GM23248 (cell line): ENCODE data around the gene PTPRT. TPM values are rescaled to one million over a fixed set of nuclear protein-coding genes. Genes with fewer than 3 reads are reported as not detected.

Experiments
- DNase-seq: peaks from one replicate; pipeline ENCODE4 v3.0.0-alpha.2; 2015
- H2AFZ ChIP-seq: fragments of 200-600 bp; sonication (generic); 2 replicates; pipeline ENCODE4 v1.6.1; 2016; ENCODE audit warnings: antibody characterized with exemption
- H3F3A ChIP-seq: fragments of 200-600 bp; sonication (generic); 2 replicates; pipeline ENCODE4 v1.6.1; 2016; ENCODE audit warnings: mild to moderate bottlenecking, antibody characterized with exemption, mixed run types; ENCODE audit not compliant: insufficient read depth
- H3K27ac ChIP-seq: fragments of 200-600 bp; sonication (generic); 2 replicates; pipeline ENCODE4 v1.5.1; 2016; ENCODE audit warnings: mild to moderate bottlenecking
- H3K27me3 ChIP-seq: fragments of 200-600 bp; sonication (generic); replicated peaks from 2 replicates; pipeline ENCODE4 v1.6.1; 2016; ENCODE audit warnings: mild to moderate bottlenecking; ENCODE audit not compliant: insufficient read depth
- H3K36me3 ChIP-seq: fragments of 200-600 bp; sonication (generic); 2 replicates; pipeline ENCODE4 v1.6.1; 2016; ENCODE audit warnings: low read depth, mild to moderate bottlenecking
- H3K4me1 ChIP-seq: fragments of 200-600 bp; sonication (generic); 2 replicates; pipeline ENCODE4 v1.6.1; 2016; ENCODE audit warnings: mild to moderate bottlenecking; ENCODE audit not compliant: insufficient read depth
- H3K4me2 ChIP-seq: fragments of 200-600 bp; sonication (generic); one replicate; pipeline ENCODE4 v1.6.1; 2016; ENCODE audit warnings: mild to moderate bottlenecking; ENCODE audit not compliant: unreplicated experiment
- H3K4me3 ChIP-seq: fragments of 200-600 bp; sonication (generic); 2 replicates; pipeline ENCODE4 v1.5.1; 2016; ENCODE audit warnings: mild to moderate bottlenecking
- H3K79me2 ChIP-seq: fragments of 200-600 bp; sonication (generic); 2 replicates; pipeline ENCODE4 v1.6.1; 2016; ENCODE audit warnings: mild to moderate bottlenecking; ENCODE audit not compliant: insufficient read depth
- H3K9ac ChIP-seq: fragments of 200-600 bp; sonication (generic); 2 replicates; pipeline ENCODE4 v1.6.1; 2016; ENCODE audit warnings: mild to moderate bottlenecking
- H3K9me2 ChIP-seq: fragments of 200-600 bp; sonication (generic); 2 replicates; pipeline ENCODE4 v1.6.1; 2016; ENCODE audit warnings: mixed run types, mild to moderate bottlenecking, moderate library complexity; ENCODE audit not compliant: insufficient read depth
- H3K9me3 ChIP-seq: fragments of 200-600 bp; sonication (generic); one replicate; pipeline ENCODE4 v1.6.1; 2017; ENCODE audit warnings: low read depth
- H4K20me1 ChIP-seq: fragments of 200-600 bp; sonication (generic); 2 replicates; pipeline ENCODE4 v1.6.0; 2016; ENCODE audit not compliant: insufficient read depth
- EZH2 ChIP-seq: fragments of 200-600 bp; sonication (generic); IDR thresholded peaks from 2 replicates; pipeline ENCODE4 v1.6.1; 2018; ENCODE audit warnings: antibody characterized with exemption, mild to moderate bottlenecking; ENCODE audit not compliant: insufficient read depth, poor library complexity, severe bottlenecking
- EZH2phosphoT487 ChIP-seq: fragments of 200-600 bp; sonication (generic); IDR thresholded peaks from 2 replicates; pipeline ENCODE4 v1.6.1; 2018; ENCODE audit warnings: antibody characterized with exemption, moderate library complexity, mild to moderate bottlenecking, low read depth; ENCODE audit not compliant: insufficient read depth
- WGBS, 2 experiments: methylation state at CpG; one replicate each; pipeline ENCODE4 v1.1.6; 2015 to 2017; ENCODE audit warnings: low lambda C conversion rate in 2 of 2, low coverage in 1 of 2; ENCODE audit errors: missing lambda C conversion rate in 2 of 2; 5-methylcytosine and 5-hydroxymethylcytosine counted together
- in situ Hi-C: fragments of 300-500 bp; cut with MboI; formaldehyde crosslinking; loops from 2 replicates; pipeline ENCODE4 v1.15.0; 2020
- polyA plus RNA-seq: library from polyadenylated mRNA; unstranded; fragments of >200 nt; fragmentation: Nextera tagmentation; extraction: Ambion mirVana; gene quantifications from 2 replicates; pipeline ENCODE4 v1.2.1, GENCODE V29; 2016
- total RNA-seq: library from RNA; depleted of rRNA; stranded (reverse); fragments of >200 nt; shearing (Covaris generic); gene quantifications from 2 replicates; pipeline ENCODE4 v1.2.3, GENCODE V29; 2014

Gene PTPRT
- total and polyA plus RNA-seq, 2 experiments from 2014 or later = not detected

DNA sequence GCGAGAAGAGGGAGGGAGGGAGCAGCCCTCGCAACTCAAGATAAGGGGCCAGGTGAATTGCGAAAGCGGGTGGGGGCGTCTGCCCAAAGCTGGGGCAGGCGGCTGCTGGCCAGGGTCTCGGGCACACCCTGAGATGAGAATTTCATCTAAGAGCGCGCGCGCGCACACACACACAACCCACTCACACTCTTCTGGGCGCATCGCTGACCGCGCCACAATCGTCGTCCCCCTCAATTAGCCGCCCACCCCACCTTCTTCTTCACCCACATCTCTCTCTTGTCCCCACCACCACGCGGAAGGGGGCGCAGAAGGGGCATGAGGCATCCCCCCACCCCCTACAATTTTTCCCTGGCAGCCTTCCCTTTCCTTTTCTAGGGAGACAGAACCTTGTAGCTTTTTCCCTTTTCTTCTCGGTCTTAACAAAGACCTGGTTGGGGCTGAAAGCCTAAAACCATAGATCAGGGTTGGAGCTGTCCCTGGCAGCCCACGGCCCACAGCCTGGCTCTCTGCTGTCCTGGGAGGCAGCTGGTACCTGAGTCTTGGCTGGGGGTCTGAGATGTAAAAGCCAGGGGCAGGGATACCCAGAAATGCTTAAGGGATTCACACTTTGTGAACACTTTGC lies 737 bp upstream of the PTPRT start:
- in situ Hi-C loops = no loop called here
- H4K20me1 ChIP-seq = no peaks in the 10 kb centered on the region
- no peak for TF ChIP-seq EZH2
- TF ChIP-seq EZH2phosphoT487 = no peak
- H3K9me3 ChIP-seq = no peaks in the 10 kb centered on the region
- no peak overlapping the region for H3K4me3 ChIP-seq
- H3K9me2 ChIP-seq = no peaks in the 10 kb centered on the region
- DNase-seq = no peak
- WGBS, 2 experiments = 17 to 23% methylated on average over 3 to 24 of the region's 24 CpGs
- H3K79me2 ChIP-seq = no peaks in the 10 kb centered on the region
- no peaks in the 10 kb centered on the region for H3K4me1 ChIP-seq
- no peak overlapping the region for H3K27ac ChIP-seq
- H3F3A ChIP-seq = no peaks in the 10 kb centered on the region
- H3K4me2 ChIP-seq = no peak overlapping the region
- H3K9ac ChIP-seq = no peak overlapping the region
- H2AFZ ChIP-seq = no peak overlapping the region
- no peaks in the 10 kb centered on the region for H3K36me3 ChIP-seq
- peaks cover 46% of the 10 kb centered on the region for H3K27me3 ChIP-seq

DNA sequence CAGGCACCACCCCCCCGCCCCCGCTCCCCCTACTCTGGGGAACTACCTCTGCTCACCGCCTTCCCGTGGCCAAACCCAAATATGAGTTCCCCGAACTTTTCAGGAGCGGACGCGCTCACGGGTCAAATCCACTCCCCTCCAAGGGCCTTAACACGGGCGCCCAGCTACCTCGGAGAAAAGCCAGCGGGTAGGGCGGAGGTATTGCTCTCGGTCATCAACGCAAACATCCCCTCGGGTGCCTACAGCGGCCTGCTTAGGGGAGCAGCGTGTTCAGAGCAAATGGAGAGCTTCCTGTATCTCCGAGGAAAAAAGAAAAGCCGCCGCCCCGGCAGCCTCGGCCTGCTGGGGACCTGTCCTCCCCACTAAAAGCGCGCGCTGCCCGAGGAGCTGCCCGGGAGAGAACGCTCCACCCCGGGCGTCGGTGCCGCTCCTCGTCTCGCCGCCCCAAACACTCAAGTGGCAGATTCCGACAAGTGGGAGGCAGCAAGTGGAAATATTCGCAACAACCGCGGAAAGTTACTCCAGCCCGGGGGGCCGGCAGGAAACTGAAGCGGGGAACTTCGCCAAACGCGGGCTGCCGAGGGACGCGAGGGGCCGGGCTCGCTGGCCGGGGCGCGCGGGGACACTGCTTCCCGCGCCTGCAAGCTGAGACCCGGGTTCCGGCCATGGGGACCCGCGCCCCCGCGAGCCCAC lies 699 bp downstream of the PTPRT start:
- peak; percentile 31 for TF ChIP-seq EZH2
- TF ChIP-seq EZH2phosphoT487 = no peak
- Histone ChIP-seq H3K27me3 (peaks cover 46% of the 10 kb centered on the region), H3F3A (no peaks in the 10 kb centered on the region), H3K9me2 (no peaks in the 10 kb centered on the region), H3K9me3 (no peaks in the 10 kb centered on the region), H3K79me2 (no peaks in the 10 kb centered on the region), H3K4me2 (no peak overlapping the region), H3K36me3 (no peaks in the 10 kb centered on the region), H4K20me1 (no peaks in the 10 kb centered on the region), H3K4me1 (no peaks in the 10 kb centered on the region), H3K4me3 (no peak overlapping the region), H3K9ac (no peak overlapping the region), H3K27ac (no peak overlapping the region), H2AFZ (no peak overlapping the region)
- 2% methylated on average over 62 to 64 of the region's 64 CpGs for WGBS, 2 experiments
- in situ Hi-C loops = loop anchor here (10.0 kb wide), 1 partner anchor 1444 kb away; no protein-coding TSS in a partner anchor
- DNase-seq = no peak

DNA sequence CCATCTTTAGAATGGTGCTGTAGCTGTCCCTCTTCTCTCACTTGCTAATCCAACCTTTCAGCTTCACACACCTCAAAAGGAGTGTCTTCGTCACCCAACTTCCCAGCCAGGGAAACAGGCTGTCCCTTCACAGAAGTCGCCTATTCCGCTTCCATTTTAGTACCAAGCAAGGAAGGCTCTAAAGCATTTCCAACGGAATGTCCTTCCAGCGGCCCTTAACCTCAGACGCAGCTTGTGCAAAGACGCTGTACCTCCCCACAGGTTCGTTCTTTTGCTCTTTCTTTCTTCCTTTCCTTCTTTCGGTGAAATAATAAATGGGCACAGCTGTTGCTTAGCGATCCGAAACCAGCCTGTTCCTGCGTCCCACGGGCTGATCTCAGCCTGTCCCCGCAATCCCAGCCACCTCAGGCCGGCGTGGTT lies 1.5 kb downstream of the PTPRT start:
- in situ Hi-C loops = loop anchor here (10.0 kb wide), 1 partner anchor 1443 kb away; no protein-coding TSS in a partner anchor
- H3K4me2 ChIP-seq = no peak overlapping the region

DNA sequence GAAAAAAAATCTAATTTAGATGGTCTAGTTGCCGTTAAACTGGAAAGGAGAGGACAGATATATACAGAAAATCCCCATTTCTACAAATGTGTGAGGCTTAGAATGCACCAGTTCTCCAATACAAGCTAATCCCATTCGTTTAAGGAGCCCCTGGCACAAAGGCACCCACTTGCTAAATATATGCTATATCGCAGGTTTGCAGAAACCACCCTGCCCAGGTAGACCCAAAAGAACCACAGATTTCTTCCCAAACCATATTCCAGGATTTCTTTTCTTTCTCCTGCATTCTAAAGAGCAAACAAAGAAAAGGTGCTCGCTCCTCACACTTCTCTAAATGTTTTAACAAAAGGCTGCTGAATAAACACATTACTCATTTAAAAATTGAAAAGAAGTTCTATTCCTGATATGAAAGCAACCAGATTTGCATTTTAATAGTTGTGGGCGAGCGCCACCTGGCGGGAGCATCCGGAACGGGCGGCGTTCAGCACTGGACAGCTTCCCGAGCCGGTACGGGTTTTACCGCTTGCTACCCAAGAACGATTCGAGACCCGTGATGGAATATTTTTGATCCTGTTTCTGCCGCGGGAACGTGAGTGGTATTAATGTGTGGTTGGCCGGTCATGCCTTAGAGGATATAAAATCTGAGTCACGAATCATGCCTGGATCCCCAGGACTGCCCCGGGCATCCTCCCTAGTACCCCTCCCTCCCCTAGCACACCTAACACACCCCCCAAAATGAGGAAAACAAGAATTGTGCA lies 2.1 kb downstream of the PTPRT start:
- Histone ChIP-seq H3K4me1 (no peaks in the 10 kb centered on the region), H3K27ac (no peak overlapping the region), H3K27me3 (peaks cover 46% of the 10 kb centered on the region), H4K20me1 (no peaks in the 10 kb centered on the region), H3K9me2 (no peaks in the 10 kb centered on the region), H3K36me3 (no peaks in the 10 kb centered on the region), H3K9ac (no peak overlapping the region), H3F3A (no peaks in the 10 kb centered on the region), H2AFZ (no peak overlapping the region), H3K4me2 (no peak overlapping the region), H3K79me2 (no peaks in the 10 kb centered on the region), H3K9me3 (no peaks in the 10 kb centered on the region), H3K4me3 (no peak overlapping the region)
- peak; percentile 73 for DNase-seq
- WGBS, 2 experiments = 9% methylated on average over 23 to 24 of the region's 24 CpGs
- in situ Hi-C loops = loop anchor here (10.0 kb wide), 1 partner anchor 1443 kb away; no protein-coding TSS in a partner anchor
- TF ChIP-seq EZH2phosphoT487 = no peak

More for the DNA sequence above, 1.5 kb downstream of the PTPRT start:
- Histone ChIP-seq H3K36me3 (no peaks in the 10 kb centered on the region), H3K9ac (no peak overlapping the region), H3K79me2 (no peaks in the 10 kb centered on the region), H3K27me3 (peaks cover 46% of the 10 kb centered on the region), H3F3A (no peaks in the 10 kb centered on the region), H3K9me2 (no peaks in the 10 kb centered on the region), H3K4me3 (no peak overlapping the region), H3K27ac (no peak overlapping the region), H3K9me3 (no peaks in the 10 kb centered on the region), H3K4me1 (no peaks in the 10 kb centered on the region), H2AFZ (no peak overlapping the region), H4K20me1 (no peaks in the 10 kb centered on the region)
- WGBS, 2 experiments = 1% methylated on average over 16 of the region's 16 CpGs
- no peak for DNase-seq
- no peak for TF ChIP-seq EZH2
- no peak for TF ChIP-seq EZH2phosphoT487
